HepG2 (cell line): Measurements from ENCODE around the gene DQX1. TPM values are rescaled to one million over a fixed set of nuclear protein-coding genes. Genes with fewer than 3 reads are reported as not detected.

Experiments
- BCL3 ChIP-seq: sonication (generic); formaldehyde crosslinking; IDR thresholded peaks from 2 replicates; pipeline ENCODE4 v1.5.1; 2020; ENCODE audit warnings: mild to moderate bottlenecking, missing genetic modification reagents, moderate library complexity
- DNMT1 ChIP-seq: sonication (generic); formaldehyde crosslinking; IDR thresholded peaks from 2 replicates; pipeline ENCODE4 v1.5.1; 2020; ENCODE audit warnings: mild to moderate bottlenecking, missing genetic modification reagents
- HNRNPK ChIP-seq: fragments of 200-400 bp; formaldehyde crosslinking; IDR thresholded peaks from 2 replicates; pipeline ENCODE4 v1.6.1; 2018; ENCODE audit warnings: low read length, low read depth, moderate library complexity, mild to moderate bottlenecking; ENCODE audit not compliant: poor library complexity, severe bottlenecking
- KLF9 ChIP-seq: IDR thresholded peaks from 2 replicates; pipeline ENCODE4 v1.6.1; 2016; ENCODE audit warnings: low read depth
- NFYC ChIP-seq: IDR thresholded peaks from 2 replicates; pipeline ENCODE4 v1.6.1; 2016; ENCODE audit warnings: missing genetic modification reagents, missing compliant biosample characterization
- SMC3 ChIP-seq: IDR thresholded peaks from 2 replicates; pipeline ENCODE4 v1.6.1; 2011; ENCODE audit warnings: low read length, improper control_type of control experiment
- SMYD3 ChIP-seq: sonication (generic); formaldehyde crosslinking; IDR thresholded peaks from 2 replicates; pipeline ENCODE4 v1.8.1; 2023; ENCODE audit warnings: mild to moderate bottlenecking, missing genetic modification reagents
- ZBTB39 ChIP-seq: sonication (generic); formaldehyde crosslinking; IDR thresholded peaks from 2 replicates; pipeline ENCODE4 v1.5.0; 2020; ENCODE audit warnings: missing genetic modification reagents
- ZC3H13 ChIP-seq: sonication (generic); formaldehyde crosslinking; IDR thresholded peaks from 2 replicates; pipeline ENCODE4 v1.8.1; 2023; ENCODE audit warnings: mild to moderate bottlenecking, missing genetic modification reagents, moderate library complexity
- ZNF142 ChIP-seq: sonication (generic); formaldehyde crosslinking; IDR thresholded peaks from 2 replicates; pipeline ENCODE4 v1.4.0; 2020; ENCODE audit warnings: missing genetic modification reagents
- ZNF609 ChIP-seq: sonication (generic); formaldehyde crosslinking; IDR thresholded peaks from 2 replicates; pipeline ENCODE4 v1.4.0; 2020; ENCODE audit warnings: mild to moderate bottlenecking, missing genetic modification reagents, borderline replicate concordance
- ZNF614 ChIP-seq: IDR thresholded peaks from 2 replicates; pipeline ENCODE4 v1.6.1; 2018; ENCODE audit warnings: missing biosample characterization, missing genetic modification reagents, inconsistent platforms, borderline replicate concordance
- ZNF749 ChIP-seq: sonication (generic); formaldehyde crosslinking; IDR thresholded peaks from 2 replicates; pipeline ENCODE4 v1.8.0; 2022; ENCODE audit warnings: mild to moderate bottlenecking, missing genetic modification reagents, moderate library complexity, borderline replicate concordance
- ZNF782 ChIP-seq: sonication (generic); formaldehyde crosslinking; IDR thresholded peaks from 2 replicates; pipeline ENCODE4 v1.4.0; 2020; ENCODE audit warnings: missing genetic modification reagents, mild to moderate bottlenecking, borderline replicate concordance
- polyA plus RNA-seq, 8 experiments: library from polyadenylated mRNA; depleted of rRNA in 3 of 8; stranded (reverse) in 7 of 8; unstranded in 1 of 8; fragments of >200 nt; fragmentation: Illumina TruSeq in 4 of 8; extraction: Trizol in 4 of 8; gene quantifications; 2 replicates each; pipeline versions ENCODE4 v1.2.1 to v1.2.3, GENCODE V29; 2011 to 2016; ENCODE audit warnings: low read depth in 4 of 8, missing spikeins in 1 of 8, mixed read lengths in 1 of 8; ENCODE audit not compliant: insufficient read depth in 1 of 8
- total RNA-seq, 5 experiments: library from RNA; depleted of rRNA; stranded (reverse); fragments of >200 nt; fragmentation: Illumina TruSeq; extraction: Trizol; gene quantifications; 2 replicates each; pipeline ENCODE4 v1.2.3, GENCODE V29; 2016; ENCODE audit warnings: low read depth in 1 of 5

Gene DQX1
- total and polyA plus RNA-seq, 2 of the 13 experiments (the other 11 are each of a cell fraction or from before 2014, with no cell fraction given): 27.6 to 89.8 TPM

- no peak for TF ChIP-seq BCL3
- 0 out of 2 replicates have a peak, but pooled peaks have one; percentile 18 for TF ChIP-seq SMYD3 (CRISPR knock-in tag)
- TF ChIP-seq ZNF749: no peak
- TF ChIP-seq ZNF142: no peak
- no peak for TF ChIP-seq ZBTB39 (CRISPR knock-in tag)
- TF ChIP-seq KLF9: no peak
- no peak for TF ChIP-seq ZNF782 (CRISPR knock-in tag)
- peak; percentile 70; the same call in 1 of the 2 replicates for TF ChIP-seq ZC3H13
- no peak for TF ChIP-seq ZNF614 (CRISPR knock-in tag)
- TF ChIP-seq DNMT1 (CRISPR knock-in tag): no peak
- TF ChIP-seq SMC3: no peak
- TF ChIP-seq ZNF609: no peak
- TF ChIP-seq HNRNPK: no peak
- no peak for TF ChIP-seq NFYC (CRISPR knock-in tag)
These were observed 24.5 kb downstream of the DQX1 start (continued) for GRCh38 chr2:74501335-74502071.
